ENCODE results near the gene WFS1. TPM values are rescaled to one million over a fixed set of nuclear protein-coding genes. Genes with fewer than 3 reads are reported as not detected.
A peak's percentile ranks its signal among the peaks of the same experiment; 100 is the strongest.

WFS1 gene
- polyA plus RNA-seq, 1 experiment, result 46.8 TPM

DNA sequence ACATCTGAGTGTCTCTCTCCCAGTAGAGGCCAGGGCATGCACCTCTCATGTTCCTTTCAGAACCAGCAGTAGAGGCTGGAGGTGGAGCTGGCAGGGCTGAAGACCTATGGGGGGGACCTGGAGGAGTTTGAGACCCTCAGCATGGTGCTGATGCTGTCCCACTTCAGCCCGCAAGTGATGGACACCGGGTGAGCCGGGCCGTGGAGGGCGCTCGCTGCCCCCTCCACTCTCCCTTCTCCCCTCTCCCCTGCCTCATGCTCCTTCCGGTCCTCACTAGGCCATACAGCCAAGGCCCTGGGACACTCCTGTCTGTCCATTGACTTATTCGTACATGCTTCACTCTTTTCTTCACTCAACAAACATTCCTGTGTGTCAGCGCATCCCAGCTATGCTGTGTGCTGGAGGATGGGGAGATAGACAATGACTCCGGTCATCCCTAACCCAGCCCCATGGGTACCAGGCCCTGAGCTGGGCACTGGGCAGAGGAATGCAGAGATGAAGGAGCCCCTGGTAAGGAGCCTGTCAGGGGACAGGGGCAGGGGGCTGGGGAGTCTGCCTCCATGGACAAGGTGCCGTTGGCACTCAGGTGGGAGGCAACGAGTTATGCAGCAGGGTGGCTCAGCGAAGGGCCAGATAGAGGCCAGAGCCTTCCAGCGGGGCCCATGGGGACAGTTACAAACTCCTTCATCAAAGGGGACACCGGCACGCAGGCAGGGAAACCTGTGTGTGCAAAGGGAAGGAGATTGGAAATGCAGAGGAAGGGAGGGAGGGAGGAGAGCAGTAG, 28.4 kb upstream of the WFS1 start:
- POLR2A ChIA-PET, result no interaction called here
- TF ChIP-seq, protein P1, sequence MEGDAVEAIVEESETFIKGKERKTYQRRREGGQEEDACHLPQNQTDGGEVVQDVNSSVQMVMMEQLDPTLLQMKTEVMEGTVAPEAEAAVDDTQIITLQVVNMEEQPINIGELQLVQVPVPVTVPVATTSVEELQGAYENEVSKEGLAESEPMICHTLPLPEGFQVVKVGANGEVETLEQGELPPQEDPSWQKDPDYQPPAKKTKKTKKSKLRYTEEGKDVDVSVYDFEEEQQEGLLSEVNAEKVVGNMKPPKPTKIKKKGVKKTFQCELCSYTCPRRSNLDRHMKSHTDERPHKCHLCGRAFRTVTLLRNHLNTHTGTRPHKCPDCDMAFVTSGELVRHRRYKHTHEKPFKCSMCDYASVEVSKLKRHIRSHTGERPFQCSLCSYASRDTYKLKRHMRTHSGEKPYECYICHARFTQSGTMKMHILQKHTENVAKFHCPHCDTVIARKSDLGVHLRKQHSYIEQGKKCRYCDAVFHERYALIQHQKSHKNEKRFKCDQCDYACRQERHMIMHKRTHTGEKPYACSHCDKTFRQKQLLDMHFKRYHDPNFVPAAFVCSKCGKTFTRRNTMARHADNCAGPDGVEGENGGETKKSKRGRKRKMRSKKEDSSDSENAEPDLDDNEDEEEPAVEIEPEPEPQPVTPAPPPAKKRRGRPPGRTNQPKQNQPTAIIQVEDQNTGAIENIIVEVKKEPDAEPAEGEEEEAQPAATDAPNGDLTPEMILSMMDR (IDR thresholded peaks at IDR 0.05; ENCODE audit: low read depth, low read length), result no peak
- CTCF ChIA-PET, result interaction anchor here (0.7 kb wide), 1 partner anchor 10 kb away, joined by 3 read pairs; no protein-coding TSS in a partner anchor

DNA sequence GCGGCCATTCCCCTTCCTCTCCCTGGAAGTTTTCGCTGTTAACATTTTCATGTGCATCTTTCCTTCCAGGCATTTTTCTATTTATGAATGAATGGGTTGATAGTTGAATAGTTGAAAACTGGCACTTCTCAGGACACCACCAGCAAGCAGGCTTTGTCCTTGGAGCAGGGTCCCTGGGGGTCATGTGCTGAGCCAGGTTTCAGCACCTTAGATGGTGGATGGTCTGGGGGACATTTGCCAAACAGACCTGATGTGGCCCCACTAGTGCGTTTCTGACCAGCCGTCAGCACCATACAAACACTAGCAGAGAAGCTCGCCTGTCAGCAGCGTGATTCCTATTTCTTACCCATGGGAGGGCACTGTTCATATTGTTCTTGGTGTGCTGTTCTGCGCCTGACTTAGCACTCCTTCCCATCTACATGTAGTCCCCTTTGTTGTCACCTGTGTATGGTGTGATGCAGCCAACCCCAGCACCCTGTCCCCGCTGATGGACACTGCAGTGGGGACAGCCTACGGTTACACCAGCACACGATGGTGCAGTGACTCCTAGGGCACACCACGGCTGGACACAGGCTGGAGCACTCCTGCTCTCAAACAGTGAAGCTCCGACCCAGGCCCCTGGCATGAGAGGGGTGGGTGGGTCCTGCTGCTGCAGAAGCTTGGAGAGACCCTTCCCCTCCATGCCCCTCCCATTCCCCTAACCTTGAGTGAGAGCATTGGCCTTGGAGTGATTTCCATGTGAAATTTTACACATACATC, 27.2 kb upstream of the WFS1 start:
- Histone ChIP-seq H3K27me3 (ENCODE audit: control insufficient read depth, insufficient read depth, low read length) (peaks cover 22% of the 10 kb centered on the region), H3K9me3 (ENCODE audit: control insufficient read depth, insufficient read depth, low read length) (peaks cover 18% of the 10 kb centered on the region), H3K27ac (ENCODE audit: low read depth, low read length) (no peak overlapping the region), H3K4me3 (ENCODE audit: low read depth, low read length) (no peak overlapping the region)
- TF ChIP-seq, protein P1 (IDR thresholded peaks at IDR 0.05; ENCODE audit: low read depth, low read length), result no peak
- POLR2A ChIA-PET, result no interaction called here
- CTCF ChIA-PET, result interaction anchor here (1.0 kb wide), 1 partner anchor 189 kb away, joined by 3 read pairs; no protein-coding TSS in a partner anchor
- no peak for DNase-seq (ENCODE audit: low read depth, low spot score)

More for the DNA sequence above, 28.4 kb upstream of the WFS1 start:
- H3K27ac ChIP-seq (ENCODE audit: low read depth, low read length), result no peak overlapping the region
- H3K9me3 ChIP-seq (ENCODE audit: control insufficient read depth, insufficient read depth, low read length), result peaks cover 18% of the 10 kb centered on the region
- DNase-seq (ENCODE audit: low read depth, low spot score), result no peak
- no peak overlapping the region for H3K4me3 ChIP-seq (ENCODE audit: low read depth, low read length)
- H3K27me3 ChIP-seq (ENCODE audit: control insufficient read depth, insufficient read depth, low read length), result peaks cover 20% of the 10 kb centered on the region

DNA sequence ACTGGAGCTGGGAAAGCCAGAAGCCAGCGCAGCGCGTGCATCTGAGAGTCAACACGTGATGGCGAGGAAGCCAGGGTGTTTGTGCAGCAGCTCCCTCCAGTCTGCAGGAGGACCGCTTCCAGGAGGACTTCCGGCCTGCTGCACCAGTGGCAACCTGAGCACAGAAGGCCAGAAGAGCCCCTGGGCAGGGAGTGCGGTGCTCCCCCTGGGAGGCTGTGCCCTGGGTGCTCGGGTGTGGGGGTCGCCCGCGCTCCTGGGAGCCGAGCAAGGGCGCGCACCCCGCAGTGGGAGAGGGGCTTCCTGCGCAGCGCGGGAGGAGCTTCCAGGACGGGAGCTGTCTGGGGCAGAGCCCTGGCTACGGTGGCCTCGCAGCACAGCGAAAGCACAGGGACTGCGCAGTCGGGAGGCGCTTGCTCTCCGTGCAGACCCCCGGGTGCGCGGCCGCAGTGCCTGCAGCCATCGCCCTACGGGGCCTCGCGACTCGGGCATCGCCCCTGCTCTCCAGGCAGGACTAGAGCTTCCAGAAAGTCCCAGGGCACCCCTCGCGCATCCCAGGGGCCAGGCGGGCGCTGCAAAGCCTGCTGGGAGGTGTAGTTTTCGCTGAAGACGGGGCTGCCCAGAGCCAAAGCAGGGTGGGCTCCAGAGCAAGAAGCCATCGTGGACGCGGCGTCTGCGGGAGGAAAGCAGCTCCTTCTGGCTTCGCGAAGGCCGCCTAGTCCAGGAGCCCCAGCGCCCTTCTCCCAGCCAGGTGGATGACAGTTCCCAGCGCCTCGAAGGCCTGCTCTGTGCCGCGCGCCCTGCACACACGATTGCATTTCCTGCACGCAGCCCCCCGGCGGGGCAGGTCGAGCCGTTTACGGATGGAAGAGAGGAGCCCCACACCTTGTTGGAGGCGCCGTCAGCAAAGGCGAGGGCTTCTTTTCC, 24.1 kb upstream of the WFS1 start:
- Histone ChIP-seq H3K27ac (ENCODE audit: low read depth, low read length) (no peak overlapping the region), H3K9me3 (ENCODE audit: control insufficient read depth, insufficient read depth, low read length) (peaks cover 18% of the 10 kb centered on the region), H3K27me3 (ENCODE audit: control insufficient read depth, insufficient read depth, low read length) (peaks cover 24% of the 10 kb centered on the region), H3K4me3 (ENCODE audit: low read depth, low read length) (peak overlapping the region; percentile 43)
- ChIA-PET POLR2A (no interaction called here), CTCF (interaction anchor here (1.2 to 11.8 kb wide), 2 partner anchors 83 to 301 kb away, joined by 3 to 563 read pairs; no protein-coding TSS in a partner anchor)
- TF ChIP-seq, protein P1 (IDR thresholded peaks at IDR 0.05; ENCODE audit: low read depth, low read length), result no peak
- DNase-seq (ENCODE audit: low read depth, low spot score), result no peak

DNA sequence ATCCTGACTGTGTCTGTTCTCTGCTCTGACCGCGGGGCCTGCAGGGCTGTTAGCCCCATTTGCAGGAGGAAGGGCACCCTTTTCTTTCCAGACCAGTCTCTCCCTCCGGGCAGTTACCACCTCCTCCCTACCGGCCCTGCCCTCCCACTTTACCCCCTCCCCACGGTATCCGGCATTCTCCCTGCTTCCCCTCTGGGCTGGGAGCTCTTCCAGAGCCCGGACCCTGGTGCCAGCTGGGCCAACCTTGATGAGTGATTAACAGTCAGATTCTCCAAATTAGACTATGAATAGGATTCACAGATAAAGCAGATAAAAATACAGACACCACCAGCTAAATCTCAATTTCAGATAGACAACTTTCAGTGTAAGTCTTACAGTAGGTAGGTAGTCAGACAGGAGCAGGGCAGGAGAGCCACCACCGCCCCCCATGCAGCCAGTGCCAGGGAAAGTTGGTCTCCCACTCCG, 23.4 kb upstream of the WFS1 start:
- TF ChIP-seq, protein P1 (IDR thresholded peaks at IDR 0.05; ENCODE audit: low read depth, low read length), result no peak
- CTCF ChIA-PET, result interaction anchor here (0.7 to 11.8 kb wide), 2 partner anchors 82 to 1196 kb away, joined by 3 to 563 read pairs; no protein-coding TSS in a partner anchor

More for the DNA sequence above, 23.4 kb upstream of the WFS1 start:
- DNase-seq (ENCODE audit: low read depth, low spot score), result no peak
- Histone ChIP-seq H3K4me3 (ENCODE audit: low read depth, low read length) (no peak overlapping the region), H3K27me3 (ENCODE audit: control insufficient read depth, insufficient read depth, low read length) (peaks cover 26% of the 10 kb centered on the region), H3K9me3 (ENCODE audit: control insufficient read depth, insufficient read depth, low read length) (peaks cover 18% of the 10 kb centered on the region), H3K27ac (ENCODE audit: low read depth, low read length) (no peak overlapping the region)
- POLR2A ChIA-PET, result no interaction called here

All from AG04450 (cell line).